ENCODE results near the gene CAT. TPM values are rescaled to one million over a fixed set of nuclear protein-coding genes. Genes with fewer than 3 reads are reported as not detected.

Gene CAT
- total RNA-seq, 2 donors from 2014 or later = 98.1 to 117 TPM

DNA sequence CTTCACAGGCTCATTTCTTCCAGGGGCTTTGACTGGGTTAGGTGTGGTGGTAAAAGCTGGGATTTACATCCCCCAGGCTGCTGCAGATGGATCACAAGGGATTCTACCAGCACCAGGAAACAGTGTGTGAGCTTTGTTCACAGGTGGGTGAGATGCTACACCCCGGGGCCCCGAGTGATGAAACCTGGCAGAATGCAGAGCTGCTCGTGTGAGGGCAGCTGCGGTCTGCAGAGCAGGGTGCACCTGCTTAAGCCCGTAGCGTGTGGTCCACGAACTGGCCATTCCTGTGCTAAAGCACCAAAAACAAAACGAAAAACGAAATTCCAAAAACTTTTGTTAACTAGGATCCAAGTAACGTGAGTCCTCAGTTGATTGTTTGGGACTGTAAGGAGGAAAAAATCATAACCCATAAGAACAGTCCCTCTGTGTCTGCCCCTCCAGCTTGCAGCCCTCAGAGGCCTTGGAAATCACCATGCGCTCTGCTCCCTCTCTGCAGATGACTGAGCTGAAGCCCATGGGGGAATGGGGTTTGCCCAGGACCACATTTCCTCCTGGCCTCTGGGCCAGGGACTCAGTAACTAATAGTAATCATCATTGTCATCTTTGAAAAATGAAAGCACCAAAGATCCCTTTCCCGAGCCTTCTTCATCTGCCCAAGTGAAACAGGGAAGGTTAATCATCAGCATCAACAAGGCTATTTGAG, 50.3 kb downstream of the CAT start:
- intact Hi-C loops (cut with DNase I) = no loop called here
- DNase-seq = no peak
- ATAC-seq = no peak

- intact Hi-C loops (cut with DNase I) = loop anchor here (10.0 kb wide), 2 partner anchors 126 to 316 kb away; no protein-coding TSS in a partner anchor
- ATAC-seq = no peak
- no peak for DNase-seq
Observed at GRCh38 chr11:34490304-34490703, 51.6 kb downstream of the CAT start.

GRCh38 chr11:34492806-34493414, 54.2 kb downstream of the CAT start:
- peak in 1 of 2 donors; percentile 44 for ATAC-seq

DNA sequence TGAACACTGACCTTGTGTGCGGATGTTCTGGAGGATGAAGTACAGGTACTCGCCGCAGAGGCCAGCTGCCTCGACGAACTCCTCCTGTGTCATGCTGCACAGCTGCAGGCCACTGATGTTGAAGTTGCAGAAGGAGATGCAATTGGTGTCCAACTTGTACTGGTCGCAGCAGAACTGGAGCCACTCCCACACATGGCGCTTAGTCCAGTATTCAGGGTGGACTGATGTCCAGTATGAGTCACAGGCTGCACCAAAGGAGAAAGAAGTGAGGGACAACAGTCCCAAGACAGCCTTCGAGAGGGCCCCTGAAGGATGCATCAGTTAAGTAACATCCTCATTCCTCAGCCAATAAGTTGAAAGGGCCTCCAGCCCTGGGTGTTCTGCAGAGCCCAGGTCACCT, 54.7 kb downstream of the CAT start:
- intact Hi-C loops (cut with DNase I) = loop anchor here (2.0 to 10.0 kb wide), 3 partner anchors 127 to 319 kb away; no protein-coding TSS in a partner anchor
- no peak for DNase-seq
- ATAC-seq = no peak

More at GRCh38 chr11:34492806-34493414, 54.2 kb downstream of the CAT start:
- peak; percentile 65 for DNase-seq
- intact Hi-C loops (cut with DNase I) = loop anchor here (2.0 to 10.0 kb wide), 3 partner anchors 126 to 318 kb away; no protein-coding TSS in a partner anchor

GRCh38 chr11:34493926-34494595, 55.3 kb downstream of the CAT start:
- ATAC-seq (no peak), DNase-seq (no peak)
- intact Hi-C loops (cut with DNase I) = loop anchor here (2.0 to 10.0 kb wide), 3 partner anchors 127 to 319 kb away; no protein-coding TSS in a partner anchor

GRCh38 chr11:34495239-34495723, 56.5 kb downstream of the CAT start:
- intact Hi-C loops (cut with DNase I) = loop anchor here (10.0 kb wide), 2 partner anchors 130 to 320 kb away; no protein-coding TSS in a partner anchor
- DNase-seq = no peak

DNA sequence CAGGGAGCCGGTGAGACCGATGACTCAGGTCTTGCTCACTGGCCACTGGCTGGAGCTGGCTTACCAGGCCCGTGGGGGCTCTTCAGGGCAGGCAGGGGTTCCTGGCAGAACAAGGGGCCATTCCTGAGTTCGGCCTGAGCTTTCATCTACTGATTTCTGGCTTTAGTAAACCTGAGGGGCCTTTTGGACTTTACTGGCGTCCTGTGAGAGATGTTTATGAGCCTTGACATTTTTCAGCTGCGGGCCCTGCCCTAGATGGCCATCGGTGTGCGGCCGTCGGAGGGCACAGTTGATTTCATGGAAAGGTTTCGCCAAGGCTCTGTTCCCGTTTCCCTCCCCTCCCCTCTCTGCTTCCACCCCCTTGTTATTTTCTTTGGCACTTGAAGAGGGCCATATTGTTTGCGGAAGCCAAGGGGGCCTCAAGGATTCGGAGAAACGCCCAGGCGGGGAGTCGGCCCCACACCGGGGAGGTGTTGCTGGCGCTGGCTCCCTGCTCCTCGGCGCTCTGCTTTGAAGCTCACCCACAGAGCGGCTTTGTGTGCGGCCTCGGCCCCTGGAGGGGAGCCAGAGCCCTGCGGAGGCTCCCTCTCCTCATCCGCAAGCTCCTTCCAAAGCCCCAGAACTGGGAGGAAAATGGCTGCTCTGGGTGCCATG, 57.1 kb downstream of the CAT start:
- intact Hi-C loops (cut with DNase I) = loop anchor here (10.0 kb wide), 2 partner anchors 131 to 321 kb away; no protein-coding TSS in a partner anchor
- ATAC-seq (no peak), DNase-seq (no peak)

More at GRCh38 chr11:34495239-34495723, 56.5 kb downstream of the CAT start:
- no peak for ATAC-seq

DNA sequence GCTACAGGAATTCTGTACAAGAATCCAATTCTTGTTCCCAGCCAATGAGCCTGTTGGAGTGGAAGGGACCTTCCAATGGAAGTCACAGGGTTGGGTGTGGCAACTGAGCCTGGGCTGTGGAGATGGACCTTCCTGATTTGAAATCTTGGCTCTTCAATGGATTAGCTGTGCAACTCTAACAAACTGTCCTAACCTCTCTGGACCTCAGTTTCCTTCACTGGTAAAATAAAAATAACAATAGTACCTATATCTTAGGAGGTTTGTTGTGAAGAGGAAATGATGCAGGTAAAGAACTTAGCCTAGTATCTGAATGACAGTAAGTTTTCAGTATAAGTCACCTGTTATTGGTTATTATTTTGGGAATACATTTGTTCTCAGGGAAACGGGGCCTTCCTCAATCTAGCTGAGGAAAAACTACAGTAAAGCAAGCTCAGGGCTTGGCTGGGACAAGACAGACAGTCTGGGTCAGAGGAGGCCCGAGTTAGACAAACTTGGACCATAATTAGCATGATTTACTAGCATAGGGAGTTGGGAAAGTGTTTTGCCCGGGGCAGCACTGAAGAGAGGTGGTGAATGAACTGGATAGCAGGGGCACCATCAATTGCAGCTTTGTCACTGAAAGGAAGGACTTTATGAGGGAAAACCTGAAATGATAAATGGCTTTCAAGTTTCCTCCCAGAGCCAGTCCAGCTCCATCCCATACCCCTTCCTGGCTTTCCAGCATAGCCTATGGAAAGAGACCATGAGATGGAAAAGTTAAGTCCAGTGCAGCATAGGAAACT, 61.2 kb downstream of the CAT start:
- DNase-seq = no peak
- no peak for ATAC-seq
- intact Hi-C loops (cut with DNase I) = loop anchor here (10.0 kb wide), 2 partner anchors 135 to 325 kb away; no protein-coding TSS in a partner anchor

DNA sequence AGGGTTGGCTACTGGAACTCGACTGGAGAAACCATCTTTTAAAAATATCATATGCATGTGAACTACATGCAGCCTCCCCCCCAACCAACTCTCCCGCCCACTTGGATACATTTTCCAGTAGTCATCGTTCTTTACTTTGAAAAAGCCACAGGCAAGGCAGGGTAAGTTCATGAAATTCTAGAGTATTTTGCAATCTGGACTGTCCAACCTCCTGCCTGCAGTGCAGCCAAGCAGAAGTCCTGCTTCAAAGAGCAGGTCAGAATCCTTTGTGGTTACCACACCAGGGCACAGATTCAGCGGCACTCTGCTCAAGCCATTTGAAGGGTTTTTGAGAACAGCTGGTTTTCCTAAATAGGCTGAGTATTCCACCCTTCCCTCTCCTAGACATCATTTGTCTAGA, 62.8 kb downstream of the CAT start:
- intact Hi-C loops (cut with DNase I) = no loop called here
- ATAC-seq = peak; percentile 53 to 66
- no peak for DNase-seq

DNA sequence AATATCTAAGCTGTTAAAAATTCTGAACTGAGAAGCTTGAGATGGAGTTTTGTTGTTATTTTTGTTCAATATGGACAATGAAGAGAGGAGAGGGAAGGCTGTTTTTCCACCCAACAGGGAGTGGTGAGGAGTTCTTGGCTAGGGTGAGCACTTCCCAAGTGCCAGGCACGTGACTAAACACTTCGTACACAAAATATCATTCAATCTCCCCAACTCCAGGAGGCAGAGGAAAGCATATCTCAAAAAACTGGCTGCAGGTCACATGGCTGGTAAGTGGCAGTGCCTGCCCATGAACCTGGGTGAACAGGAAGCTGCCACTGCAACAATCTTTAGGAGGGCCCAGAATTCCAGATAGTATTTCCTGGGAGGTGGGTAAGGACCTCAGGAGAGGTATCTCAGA, 63.2 kb downstream of the CAT start:
- DNase-seq (no peak), ATAC-seq (no peak)
- intact Hi-C loops (cut with DNase I) = no loop called here

DNA sequence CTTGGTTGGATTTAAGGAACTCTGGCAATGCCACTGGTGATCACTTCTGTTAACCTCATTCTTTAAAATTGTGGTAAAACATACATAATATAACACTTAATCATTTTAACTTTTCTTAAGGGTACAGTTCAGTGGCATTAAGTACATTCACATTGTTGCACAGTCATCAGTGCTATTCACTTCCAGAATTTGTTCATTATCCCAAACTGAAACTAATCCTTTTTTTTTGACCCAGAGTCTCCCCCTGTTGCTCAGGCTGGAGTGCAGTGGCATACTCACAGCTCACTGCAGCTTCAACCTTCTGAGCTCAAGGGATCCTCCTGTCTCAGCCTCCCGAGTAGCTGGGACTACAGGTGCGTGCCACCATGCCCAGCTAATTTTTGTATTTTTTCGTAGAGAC, 64.2 kb downstream of the CAT start:
- intact Hi-C loops (cut with DNase I) = no loop called here
- DNase-seq (no peak), ATAC-seq (no peak)

DNA sequence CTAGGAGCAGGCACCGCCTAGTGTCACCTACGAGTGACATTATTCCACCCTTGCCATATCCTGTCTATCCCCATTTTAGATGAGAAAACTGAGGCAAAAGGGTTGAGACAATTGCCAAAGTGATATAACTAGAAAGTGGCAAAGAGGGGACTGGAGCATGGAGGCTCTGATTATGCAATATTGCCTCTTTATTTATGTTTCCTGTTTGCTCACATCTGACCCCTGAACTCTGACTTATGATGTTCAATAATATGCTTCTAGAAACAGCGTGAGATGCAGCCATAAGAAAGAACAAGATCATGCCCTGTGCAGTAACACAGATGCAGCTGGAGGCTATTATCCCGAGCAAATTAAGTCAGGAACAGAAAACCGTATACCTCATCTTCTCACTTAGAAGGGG, 67.1 kb downstream of the CAT start:
- ATAC-seq (no peak), DNase-seq (no peak)
- intact Hi-C loops (cut with DNase I) = no loop called here

DNA sequence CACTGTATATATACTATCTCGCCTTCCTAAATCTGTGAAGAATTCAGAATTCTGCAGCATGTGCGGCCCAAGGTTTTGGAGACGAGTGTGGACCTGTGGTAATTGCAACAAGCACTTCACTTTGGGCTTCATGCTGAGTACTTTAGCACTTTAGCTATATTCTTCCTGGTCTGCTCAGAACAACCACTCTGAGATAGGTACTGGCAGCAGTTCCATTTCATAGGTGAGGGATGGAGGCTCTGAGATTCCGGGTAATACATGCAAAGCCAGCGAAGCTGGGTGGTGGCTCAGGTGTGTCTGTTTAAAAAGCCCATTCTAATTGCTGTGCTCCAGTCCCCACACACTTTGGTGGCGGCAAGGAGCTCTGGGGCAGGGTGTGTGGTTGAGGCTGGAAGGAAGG, 68.4 kb downstream of the CAT start:
- intact Hi-C loops (cut with DNase I) = no loop called here
- no peak for ATAC-seq
- DNase-seq = no peak

- intact Hi-C loops (cut with DNase I) = no loop called here
- DNase-seq (no peak), ATAC-seq (no peak)
Observed at GRCh38 chr11:34507610-34508009, 68.9 kb downstream of the CAT start.

DNA sequence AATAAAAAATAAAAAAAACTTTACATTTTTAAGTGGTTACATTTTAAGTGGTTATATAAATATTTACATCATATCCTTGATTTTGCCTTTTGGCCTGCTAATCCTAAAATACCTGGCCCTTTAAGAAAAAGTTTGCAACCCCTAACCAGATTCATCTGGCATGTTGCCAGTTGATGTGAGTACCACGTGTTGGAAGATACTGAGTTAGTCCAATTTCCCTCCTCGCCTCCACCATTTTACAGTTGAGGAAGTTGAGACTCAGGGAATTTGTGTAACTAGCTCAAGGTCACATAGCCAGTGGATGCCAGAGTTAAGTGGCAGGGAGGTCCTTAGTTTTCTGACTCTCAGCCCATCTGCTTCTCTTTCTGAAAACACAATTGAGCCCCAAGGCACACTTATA, 69.8 kb downstream of the CAT start:
- intact Hi-C loops (cut with DNase I) = no loop called here
- ATAC-seq (no peak), DNase-seq (no peak)

DNA sequence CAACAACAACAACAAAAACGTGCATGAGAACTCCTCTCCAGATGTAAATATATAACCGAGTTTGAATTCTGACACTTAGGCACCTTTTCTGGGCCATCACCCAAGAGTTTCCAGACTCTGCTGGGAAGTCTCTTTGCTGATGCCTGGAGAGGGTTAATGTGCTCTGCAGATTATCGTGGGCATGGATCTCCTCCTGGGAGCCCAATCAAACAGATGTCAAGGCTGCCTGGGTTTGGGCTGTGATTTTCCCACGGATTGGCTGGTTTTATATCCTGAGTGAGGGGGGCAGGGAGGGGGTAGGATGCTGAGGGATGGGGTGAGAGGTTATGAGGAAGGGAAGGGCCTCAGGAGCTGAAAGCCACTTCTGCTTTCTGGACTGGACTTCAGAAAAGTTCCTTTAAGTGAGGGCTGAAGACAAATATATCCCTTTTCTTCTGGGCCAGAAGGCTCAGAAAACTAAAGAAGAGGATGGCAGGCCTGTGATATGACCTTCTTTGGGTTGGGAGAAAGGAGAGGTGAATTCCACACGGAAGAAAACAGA, 70.7 kb downstream of the CAT start:
- intact Hi-C loops (cut with DNase I) = no loop called here
- ATAC-seq (no peak), DNase-seq (no peak)

DNA sequence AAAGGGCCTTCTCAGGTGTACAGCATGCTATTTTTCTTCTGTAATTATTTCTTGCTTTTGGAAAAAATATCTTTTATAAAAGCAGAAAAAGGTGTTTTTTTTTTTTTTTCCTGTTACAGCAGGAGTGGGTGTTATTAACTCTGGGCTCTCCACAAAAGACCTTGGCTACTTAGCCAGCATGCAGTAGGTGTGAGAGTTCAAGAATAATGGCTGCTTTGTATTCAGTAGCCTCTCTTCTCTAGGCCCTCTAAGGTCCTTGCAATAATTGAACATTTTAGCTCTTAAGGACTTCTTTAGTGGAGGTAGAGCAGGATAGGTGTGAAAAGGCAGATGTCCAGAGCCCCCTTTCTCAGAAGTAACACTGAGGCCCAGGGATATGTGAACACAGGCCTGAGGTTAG, 71.5 kb downstream of the CAT start:
- ATAC-seq (no peak), DNase-seq (no peak)
- intact Hi-C loops (cut with DNase I) = no loop called here

DNA sequence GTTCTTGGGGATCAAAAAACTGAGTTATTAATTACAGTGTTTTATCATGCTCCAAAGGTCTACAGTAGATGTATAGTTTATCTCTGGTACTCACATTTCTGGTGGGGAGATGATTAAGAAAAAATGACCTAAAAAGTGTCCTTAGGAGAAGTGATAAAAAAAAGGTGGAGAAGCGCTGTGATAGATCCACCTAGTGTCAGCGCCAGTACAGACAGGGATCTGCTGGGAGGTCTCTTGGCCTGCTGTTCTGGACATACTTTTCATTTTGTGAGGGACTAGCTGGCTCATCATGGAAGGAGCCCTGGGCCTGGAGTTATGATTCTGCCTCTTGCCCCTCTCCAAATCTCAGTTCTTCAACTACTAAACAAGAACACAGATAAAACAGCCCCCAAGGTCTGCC, 71.9 kb downstream of the CAT start:
- intact Hi-C loops (cut with DNase I) = no loop called here
- DNase-seq (no peak), ATAC-seq (no peak)
